ENCODE results near the gene INHBC.

INHBC gene

GRCh38 chr12:57469296-57470164 lies 34.9 kb downstream of the INHBC start:
- DNase-seq (ENCODE audit: low read depth in 2 of 2) = no peak

- no peak for DNase-seq (ENCODE audit: low read depth in 2 of 2)
Observed at GRCh38 chr12:57470286-57470969, 35.8 kb downstream of the INHBC start.

GRCh38 chr12:57470970-57471656 lies 36.5 kb downstream of the INHBC start:
- no peak for DNase-seq (ENCODE audit: low read depth in 2 of 2)

GRCh38 chr12:57471661-57472060 lies 37.1 kb downstream of the INHBC start:
- no peak for DNase-seq (ENCODE audit: low read depth in 2 of 2)

- DNase-seq (ENCODE audit: low read depth in 2 of 2) = no peak
Observed at GRCh38 chr12:57472391-57472790, 37.8 kb downstream of the INHBC start.

- DNase-seq (ENCODE audit: low read depth in 2 of 2) = no peak
Observed at GRCh38 chr12:57473392-57473791, 38.8 kb downstream of the INHBC start.

GRCh38 chr12:57473886-57474285 lies 39.3 kb downstream of the INHBC start:
- DNase-seq (ENCODE audit: low read depth in 2 of 2) = no peak

GRCh38 chr12:57474430-57474829 lies 39.8 kb downstream of the INHBC start:
- no peak for DNase-seq (ENCODE audit: low read depth in 2 of 2)

GRCh38 chr12:57474862-57475261 lies 40.3 kb downstream of the INHBC start:
- DNase-seq (ENCODE audit: low read depth in 2 of 2) = no peak

GRCh38 chr12:57475271-57476161 lies 40.9 kb downstream of the INHBC start:
- no peak for DNase-seq (ENCODE audit: low read depth in 2 of 2)

GRCh38 chr12:57476162-57476992 lies 41.8 kb downstream of the INHBC start:
- DNase-seq (ENCODE audit: low read depth in 2 of 2) = peak in 1 of 2 donors; percentile 48

GRCh38 chr12:57476993-57477709 lies 42.6 kb downstream of the INHBC start:
- no peak for DNase-seq (ENCODE audit: low read depth in 2 of 2)

- no peak for DNase-seq (ENCODE audit: low read depth in 2 of 2)
Observed at GRCh38 chr12:57477710-57478681, 43.4 kb downstream of the INHBC start.

- DNase-seq (ENCODE audit: low read depth in 2 of 2) = no peak
Observed at GRCh38 chr12:57479043-57479375, 44.4 kb downstream of the INHBC start.

GRCh38 chr12:57479376-57480115 lies 45.0 kb downstream of the INHBC start, which contains the start of gene ARHGAP9:
Gene ARHGAP9, minus strand, starts transcription at chr12:57479866. Its CDS starts 460 bp downstream, at chr12:57479406.
- DNase-seq (ENCODE audit: low read depth in 2 of 2) = no peak

GRCh38 chr12:57481671-57482070 lies 47.1 kb downstream of the INHBC start:
- DNase-seq (ENCODE audit: low read depth in 2 of 2) = no peak

- DNase-seq (ENCODE audit: low read depth in 2 of 2) = no peak
Observed at GRCh38 chr12:57483466-57483865, 48.9 kb downstream of the INHBC start.

GRCh38 chr12:57485695-57486094 lies 51.1 kb downstream of the INHBC start:
- no peak for DNase-seq (ENCODE audit: low read depth in 2 of 2)
